HepG2 (cell line): ENCODE results near the gene CHN1.

Source experiments
- ZSCAN22 ChIP-seq: sonication (generic); formaldehyde crosslinking; IDR thresholded peaks from 2 replicates; pipeline ENCODE4 v1.4.0; 2020; ENCODE audit warnings: mild to moderate bottlenecking, missing genetic modification reagents
- TF ChIP-seq, protein P1 (sequence below): sonication (generic); formaldehyde crosslinking; IDR thresholded peaks from 2 replicates; pipeline ENCODE4 v1.5.0; 2020; ENCODE audit warnings: mild to moderate bottlenecking, missing genetic modification reagents, moderate library complexity
- TF ChIP-seq, protein P2 (sequence below): sonication (generic); formaldehyde crosslinking; IDR thresholded peaks from 2 replicates; pipeline ENCODE4 v1.5.0; 2020; ENCODE audit warnings: mild to moderate bottlenecking, missing genetic modification reagents, borderline replicate concordance

DNA sequence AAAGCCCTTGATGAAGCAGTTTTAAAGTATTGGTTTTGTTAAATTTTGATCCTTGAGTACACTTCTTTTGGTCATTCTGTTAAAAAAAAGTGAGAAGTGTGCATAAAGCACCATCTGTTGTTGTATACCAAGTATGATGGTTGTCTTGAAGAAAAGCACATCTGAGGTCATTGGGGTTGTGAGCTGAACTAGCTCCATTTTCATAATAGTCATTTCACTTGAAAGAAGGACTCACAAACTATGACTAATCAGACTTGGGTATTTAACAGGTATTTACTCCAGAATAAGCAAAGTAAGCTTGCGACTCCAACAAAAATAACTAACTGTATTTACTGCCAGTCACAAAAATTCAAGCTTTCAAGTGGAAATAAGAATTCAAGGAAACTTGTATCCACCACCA lies 35.1 kb downstream of the CHN1 start:
- no peak for TF ChIP-seq ZSCAN22 (CRISPR knock-in tag)
- TF ChIP-seq, protein P1, sequence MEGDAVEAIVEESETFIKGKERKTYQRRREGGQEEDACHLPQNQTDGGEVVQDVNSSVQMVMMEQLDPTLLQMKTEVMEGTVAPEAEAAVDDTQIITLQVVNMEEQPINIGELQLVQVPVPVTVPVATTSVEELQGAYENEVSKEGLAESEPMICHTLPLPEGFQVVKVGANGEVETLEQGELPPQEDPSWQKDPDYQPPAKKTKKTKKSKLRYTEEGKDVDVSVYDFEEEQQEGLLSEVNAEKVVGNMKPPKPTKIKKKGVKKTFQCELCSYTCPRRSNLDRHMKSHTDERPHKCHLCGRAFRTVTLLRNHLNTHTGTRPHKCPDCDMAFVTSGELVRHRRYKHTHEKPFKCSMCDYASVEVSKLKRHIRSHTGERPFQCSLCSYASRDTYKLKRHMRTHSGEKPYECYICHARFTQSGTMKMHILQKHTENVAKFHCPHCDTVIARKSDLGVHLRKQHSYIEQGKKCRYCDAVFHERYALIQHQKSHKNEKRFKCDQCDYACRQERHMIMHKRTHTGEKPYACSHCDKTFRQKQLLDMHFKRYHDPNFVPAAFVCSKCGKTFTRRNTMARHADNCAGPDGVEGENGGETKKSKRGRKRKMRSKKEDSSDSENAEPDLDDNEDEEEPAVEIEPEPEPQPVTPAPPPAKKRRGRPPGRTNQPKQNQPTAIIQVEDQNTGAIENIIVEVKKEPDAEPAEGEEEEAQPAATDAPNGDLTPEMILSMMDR = no peak
- TF ChIP-seq, protein P2, sequence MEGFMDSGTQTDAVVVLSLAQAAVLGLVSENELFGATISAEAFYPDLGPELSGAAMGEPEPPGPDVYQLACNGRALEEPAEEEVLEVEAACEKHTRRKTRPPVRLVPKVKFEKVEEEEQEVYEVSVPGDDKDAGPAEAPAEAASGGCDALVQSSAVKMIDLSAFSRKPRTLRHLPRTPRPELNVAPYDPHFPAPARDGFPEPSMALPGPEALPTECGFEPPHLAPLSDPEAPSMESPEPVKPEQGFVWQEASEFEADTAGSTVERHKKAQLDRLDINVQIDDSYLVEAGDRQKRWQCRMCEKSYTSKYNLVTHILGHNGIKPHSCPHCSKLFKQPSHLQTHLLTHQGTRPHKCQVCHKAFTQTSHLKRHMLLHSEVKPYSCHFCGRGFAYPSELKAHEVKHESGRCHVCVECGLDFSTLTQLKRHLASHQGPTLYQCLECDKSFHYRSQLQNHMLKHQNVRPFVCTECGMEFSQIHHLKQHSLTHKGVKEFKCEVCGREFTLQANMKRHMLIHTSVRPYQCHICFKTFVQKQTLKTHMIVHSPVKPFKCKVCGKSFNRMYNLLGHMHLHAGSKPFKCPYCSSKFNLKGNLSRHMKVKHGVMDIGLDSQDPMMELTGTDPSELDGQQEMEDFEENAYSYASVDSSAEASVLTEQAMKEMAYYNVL = no peak
